ENCODE measurements around the gene TXNRD2.

The TXNRD2 gene

DNA sequence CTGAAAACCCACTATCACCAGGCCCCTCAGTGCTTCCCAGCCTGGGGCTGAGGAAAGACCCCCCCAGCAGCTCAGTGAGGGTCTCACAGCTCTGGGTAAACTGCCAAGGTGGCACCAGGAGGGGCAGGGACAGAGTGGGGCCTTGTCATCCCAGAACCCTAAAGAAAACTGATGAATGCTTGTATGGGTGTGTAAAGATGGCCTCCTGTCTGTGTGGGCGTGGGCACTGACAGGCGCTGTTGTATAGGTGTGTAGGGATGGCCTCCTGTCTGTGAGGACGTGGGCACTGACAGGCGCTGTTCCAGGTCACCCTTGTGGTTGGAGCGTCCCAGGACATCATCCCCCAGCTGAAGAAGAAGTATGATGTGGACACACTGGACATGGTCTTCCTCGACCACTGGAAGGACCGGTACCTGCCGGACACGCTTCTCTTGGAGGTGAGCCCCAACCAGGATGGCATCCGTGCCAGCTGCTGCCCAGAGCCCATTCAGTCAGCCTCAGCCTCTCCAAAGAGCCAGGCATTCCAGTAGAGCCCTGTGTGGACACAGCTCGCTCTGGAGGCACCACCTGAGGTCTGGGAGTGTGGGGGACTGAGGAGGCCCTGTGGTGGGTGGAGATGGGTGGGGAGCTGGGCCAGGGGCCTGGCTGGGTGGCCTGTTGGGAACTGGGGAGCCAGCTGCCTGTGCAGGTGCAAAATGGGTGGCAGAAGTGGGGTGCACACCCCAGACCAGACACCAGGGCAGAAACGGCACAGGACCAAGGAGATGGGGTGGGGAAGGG lies 22.4 kb upstream of the TXNRD2 start:
- H3K27ac ChIP-seq (ENCODE audit: low read depth, low read length) = no peak overlapping the region
- no peak overlapping the region for H3K9ac ChIP-seq (ENCODE audit: low read length)
- no peak overlapping the region for H3K4me3 ChIP-seq (ENCODE audit: low read depth, low read length)
- no peaks in the 10 kb centered on the region for H3K9me3 ChIP-seq (ENCODE audit: control insufficient read depth, insufficient read depth, low read depth, low read length)
- H3K4me1 ChIP-seq (ENCODE audit: control insufficient read depth, insufficient read depth, low read length) = peaks cover 21% of the 10 kb centered on the region
- H3K27me3 ChIP-seq (ENCODE audit: control insufficient read depth, insufficient read depth, low read length) = peaks cover 4% of the 10 kb centered on the region; the same call in 1 of the 2 replicates
- peaks cover 5% of the 10 kb centered on the region; the same call in 1 of the 2 replicates for H3K36me3 ChIP-seq (ENCODE audit: control insufficient read depth, insufficient read depth, low read length)

DNA sequence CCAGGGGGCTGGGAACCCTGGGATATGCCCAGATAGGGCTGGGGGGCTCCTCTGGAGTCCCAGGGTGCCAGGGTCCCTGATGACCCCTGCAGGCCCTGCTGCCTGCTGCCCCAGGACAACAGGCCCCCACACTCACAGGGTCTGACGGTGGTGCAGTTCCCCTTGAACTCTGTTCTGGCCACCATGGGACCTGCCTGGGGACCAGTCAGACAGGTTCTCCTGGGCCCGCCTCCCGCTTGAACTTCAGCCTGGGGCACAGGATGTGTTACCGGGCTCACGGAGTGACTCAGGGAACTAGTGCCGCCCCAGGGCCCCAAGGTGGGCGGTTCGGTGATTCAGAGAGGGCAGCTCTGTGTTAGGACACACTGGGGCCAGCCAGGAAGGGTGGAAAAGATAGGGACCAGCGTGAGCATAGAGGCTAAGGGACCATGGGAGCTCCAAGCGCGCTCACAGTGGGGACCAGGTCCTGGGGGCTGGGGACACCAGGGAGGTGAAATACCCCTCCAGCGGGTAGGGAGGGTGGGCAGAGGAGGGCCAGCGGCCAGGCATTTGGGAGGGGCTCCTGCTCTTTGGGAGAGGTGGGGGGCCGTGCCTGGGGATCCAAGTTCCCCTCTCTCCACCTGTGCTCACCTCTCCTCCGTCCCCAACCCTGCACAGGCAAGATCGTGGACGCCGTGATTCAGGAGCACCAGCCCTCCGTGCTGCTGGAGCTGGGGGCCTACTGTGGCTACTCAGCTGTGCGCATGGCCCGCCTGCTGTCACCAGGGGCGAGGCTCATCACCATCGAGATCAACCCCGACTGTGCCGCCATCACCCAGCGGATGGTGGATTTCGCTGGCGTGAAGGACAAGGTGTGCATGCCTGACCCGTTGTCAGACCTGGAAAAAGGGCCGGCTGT lies 21.5 kb upstream of the TXNRD2 start:
- Histone ChIP-seq H3K27me3 (ENCODE audit: control insufficient read depth, insufficient read depth, low read length) (peaks cover 4% of the 10 kb centered on the region; the same call in 1 of the 2 replicates), H3K4me1 (ENCODE audit: control insufficient read depth, insufficient read depth, low read length) (peaks cover 25% of the 10 kb centered on the region), H3K27ac (ENCODE audit: low read depth, low read length) (no peak overlapping the region; the same call in 1 of the 2 replicates), H3K36me3 (ENCODE audit: control insufficient read depth, insufficient read depth, low read length) (0 out of 2 replicates have a peak, but pooled peaks cover 1% of the 10 kb centered on the region), H3K9me3 (ENCODE audit: control insufficient read depth, insufficient read depth, low read depth, low read length) (no peaks in the 10 kb centered on the region), H3K4me3 (ENCODE audit: low read depth, low read length) (peak overlapping the region; percentile 42), H3K9ac (ENCODE audit: low read length) (peak overlapping the region; percentile 30)

DNA sequence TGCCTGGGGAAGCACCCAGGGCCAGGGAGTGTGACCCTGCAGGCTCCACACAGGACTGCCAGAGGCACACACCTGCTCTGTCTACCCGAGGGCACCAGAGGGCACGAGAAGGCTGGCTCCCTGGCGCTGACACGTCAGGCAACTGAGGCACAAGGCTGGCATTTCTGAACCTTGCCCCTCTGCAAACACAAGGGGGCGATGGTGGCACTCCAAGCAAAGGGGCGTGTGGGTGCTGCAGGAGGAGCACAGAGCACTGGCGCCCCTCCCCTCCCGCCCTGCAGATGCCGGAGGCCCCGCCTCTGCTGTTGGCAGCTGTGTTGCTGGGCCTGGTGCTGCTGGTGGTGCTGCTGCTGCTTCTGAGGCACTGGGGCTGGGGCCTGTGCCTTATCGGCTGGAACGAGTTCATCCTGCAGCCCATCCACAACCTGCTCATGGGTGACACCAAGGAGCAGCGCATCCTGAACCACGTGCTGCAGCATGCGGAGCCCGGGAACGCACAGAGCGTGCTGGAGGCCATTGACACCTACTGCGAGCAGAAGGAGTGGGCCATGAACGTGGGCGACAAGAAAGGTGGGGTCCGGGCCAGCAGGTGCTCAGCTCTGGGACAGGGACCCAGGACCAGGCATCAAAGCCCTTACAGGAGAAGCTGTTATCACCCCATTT lies 20.8 kb upstream of the TXNRD2 start:
- Histone ChIP-seq H3K4me1 (ENCODE audit: control insufficient read depth, insufficient read depth, low read length) (peaks cover 25% of the 10 kb centered on the region), H3K36me3 (ENCODE audit: control insufficient read depth, insufficient read depth, low read length) (no peaks in the 10 kb centered on the region), H3K9me3 (ENCODE audit: control insufficient read depth, insufficient read depth, low read depth, low read length) (no peaks in the 10 kb centered on the region), H3K27me3 (ENCODE audit: control insufficient read depth, insufficient read depth, low read length) (peaks cover 4% of the 10 kb centered on the region; the same call in 1 of the 2 replicates), H3K9ac (ENCODE audit: low read length) (peak overlapping the region; percentile 30), H3K4me3 (ENCODE audit: low read depth, low read length) (peak overlapping the region; percentile 42), H3K27ac (ENCODE audit: low read depth, low read length) (no peak overlapping the region; the same call in 1 of the 2 replicates)

DNA sequence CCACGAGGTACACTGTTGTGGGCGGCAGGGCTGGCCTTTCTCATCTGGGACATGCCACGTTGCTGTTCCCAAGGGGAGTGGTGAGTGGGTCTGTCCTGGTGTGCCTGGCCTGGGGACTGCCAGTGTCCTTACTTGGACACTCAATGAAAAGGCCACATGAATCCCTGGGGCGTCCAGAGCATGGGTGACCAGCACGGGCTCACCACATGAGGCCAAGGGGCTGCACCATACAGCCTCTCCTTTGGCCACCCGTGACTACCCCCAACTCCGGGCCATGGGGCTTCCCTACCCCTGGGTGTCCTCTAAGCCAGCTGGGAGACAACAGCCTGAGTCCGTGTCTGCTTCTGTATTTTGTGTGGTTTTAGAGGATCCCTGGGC lies 20.2 kb upstream of the TXNRD2 start:
- Histone ChIP-seq H3K4me1 (ENCODE audit: control insufficient read depth, insufficient read depth, low read length) (peaks cover 25% of the 10 kb centered on the region), H3K27ac (ENCODE audit: low read depth, low read length) (no peak overlapping the region), H3K27me3 (ENCODE audit: control insufficient read depth, insufficient read depth, low read length) (peaks cover 4% of the 10 kb centered on the region; the same call in 1 of the 2 replicates), H3K9ac (ENCODE audit: low read length) (no peak overlapping the region), H3K9me3 (ENCODE audit: control insufficient read depth, insufficient read depth, low read depth, low read length) (no peaks in the 10 kb centered on the region), H3K4me3 (ENCODE audit: low read depth, low read length) (no peak overlapping the region), H3K36me3 (ENCODE audit: control insufficient read depth, insufficient read depth, low read length) (no peaks in the 10 kb centered on the region)

DNA sequence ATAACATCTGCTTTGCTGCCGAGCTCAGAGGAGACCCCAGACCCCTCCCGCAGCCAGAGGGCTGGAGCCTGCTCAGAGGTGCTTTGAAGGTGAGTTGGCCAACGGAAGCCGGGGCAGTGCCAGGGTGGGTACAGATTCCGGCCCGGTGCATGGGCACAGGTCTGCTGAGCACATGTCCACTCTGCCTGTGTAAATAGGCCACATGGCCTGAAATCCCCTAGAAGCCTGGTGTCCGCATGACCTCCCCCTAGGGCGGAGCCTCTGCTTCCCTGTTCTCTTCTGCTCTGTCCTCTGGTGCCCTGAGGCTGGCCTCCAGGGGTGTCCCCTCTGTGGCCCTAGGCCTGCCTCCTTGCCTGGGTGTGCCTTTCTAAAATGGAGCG lies 19.6 kb upstream of the TXNRD2 start:
- H3K4me1 ChIP-seq (ENCODE audit: control insufficient read depth, insufficient read depth, low read length) = peaks cover 25% of the 10 kb centered on the region
- H3K4me3 ChIP-seq (ENCODE audit: low read depth, low read length) = no peak overlapping the region
- H3K9ac ChIP-seq (ENCODE audit: low read length) = no peak overlapping the region
- H3K9me3 ChIP-seq (ENCODE audit: control insufficient read depth, insufficient read depth, low read depth, low read length) = no peaks in the 10 kb centered on the region
- H3K36me3 ChIP-seq (ENCODE audit: control insufficient read depth, insufficient read depth, low read length) = no peaks in the 10 kb centered on the region
- H3K27ac ChIP-seq (ENCODE audit: low read depth, low read length) = no peak overlapping the region
- H3K27me3 ChIP-seq (ENCODE audit: control insufficient read depth, insufficient read depth, low read length) = peaks cover 4% of the 10 kb centered on the region; the same call in 1 of the 2 replicates

DNA sequence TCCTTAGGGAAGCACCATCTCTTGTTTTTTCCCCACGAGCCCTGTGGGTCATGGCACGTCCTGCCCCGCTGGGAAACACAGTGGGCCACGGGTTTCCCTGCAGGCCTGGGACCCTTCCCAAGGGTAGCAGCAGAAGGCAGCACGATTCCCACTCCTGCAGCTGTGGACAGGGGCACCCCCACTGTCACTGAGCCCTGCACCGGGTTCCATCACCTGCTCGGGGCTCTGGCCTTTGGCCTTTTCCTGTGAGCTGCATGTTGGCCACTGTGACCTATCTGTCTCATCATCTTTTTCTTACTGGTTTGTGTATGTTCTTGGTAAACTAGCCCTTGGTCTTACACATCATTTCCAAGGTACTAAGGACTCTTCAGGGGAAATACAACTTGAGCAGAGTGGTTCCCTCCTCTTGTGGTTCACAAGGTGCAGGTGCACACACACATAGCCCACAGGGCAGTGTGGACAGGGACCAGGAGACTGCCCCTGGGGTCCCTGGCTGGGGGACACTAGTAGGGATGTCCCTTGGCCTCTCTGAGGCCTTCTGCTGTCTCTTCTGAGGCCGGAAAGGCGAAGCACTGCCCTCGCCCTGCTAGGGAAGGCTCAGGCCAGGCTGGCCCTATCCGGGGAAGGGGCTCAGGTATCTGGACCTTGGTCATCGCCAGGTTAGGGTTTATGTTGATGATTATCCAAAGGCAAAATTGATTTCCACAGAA lies 19.0 kb upstream of the TXNRD2 start:
- Histone ChIP-seq H3K9ac (ENCODE audit: low read length) (no peak overlapping the region), H3K4me1 (ENCODE audit: control insufficient read depth, insufficient read depth, low read length) (peaks cover 25% of the 10 kb centered on the region), H3K27me3 (ENCODE audit: control insufficient read depth, insufficient read depth, low read length) (peaks cover 4% of the 10 kb centered on the region; the same call in 1 of the 2 replicates), H3K27ac (ENCODE audit: low read depth, low read length) (no peak overlapping the region), H3K9me3 (ENCODE audit: control insufficient read depth, insufficient read depth, low read depth, low read length) (no peaks in the 10 kb centered on the region), H3K4me3 (ENCODE audit: low read depth, low read length) (no peak overlapping the region), H3K36me3 (ENCODE audit: control insufficient read depth, insufficient read depth, low read length) (no peaks in the 10 kb centered on the region)

DNA sequence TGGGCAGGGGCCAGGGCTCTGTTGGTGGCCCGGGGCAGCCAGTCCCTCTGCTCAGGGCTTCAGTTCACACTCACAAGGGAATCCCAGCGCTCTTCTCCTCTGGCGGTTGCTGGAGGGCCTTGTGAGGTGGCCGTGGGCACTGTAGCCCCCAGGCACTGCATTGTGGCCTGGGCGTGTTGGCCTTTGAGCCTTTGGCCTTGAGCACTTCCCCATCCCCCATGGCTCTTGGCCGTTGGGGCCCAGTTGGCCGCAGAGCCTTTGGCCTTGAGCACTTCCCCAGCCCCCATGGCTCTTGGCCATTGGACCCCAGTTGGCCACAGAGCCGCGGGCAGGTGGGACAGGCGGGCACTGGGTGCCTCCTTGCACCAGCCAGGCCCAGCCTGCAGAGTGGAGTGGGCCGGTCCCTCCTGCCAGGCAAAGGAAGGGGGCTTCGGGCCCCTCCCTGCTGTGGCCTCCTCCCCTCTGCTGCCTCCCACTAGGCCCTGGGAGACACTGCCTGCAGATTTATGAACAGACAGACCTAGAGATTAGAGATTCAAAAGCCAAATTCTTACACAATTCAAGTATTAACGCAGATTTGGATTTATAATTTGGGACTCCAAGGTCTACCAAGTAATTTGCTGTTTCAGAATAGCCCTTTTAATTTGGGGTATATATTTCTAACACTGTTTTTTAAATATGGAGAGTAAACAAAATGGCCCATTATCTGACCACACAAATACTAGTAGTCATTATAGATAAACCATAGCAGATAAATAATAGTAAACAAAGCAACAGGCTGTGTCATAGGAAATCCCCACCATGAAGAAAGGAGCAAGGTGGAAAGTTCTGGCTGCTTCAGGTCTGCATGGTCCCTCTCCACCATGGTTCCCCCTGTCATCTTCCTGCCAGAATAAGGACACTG lies 18.2 kb upstream of the TXNRD2 start:
- no peaks in the 10 kb centered on the region for H3K36me3 ChIP-seq (ENCODE audit: control insufficient read depth, insufficient read depth, low read length)
- H3K27ac ChIP-seq (ENCODE audit: low read depth, low read length) = peak overlapping the region; percentile 50; the same call in 1 of the 2 replicates
- H3K4me3 ChIP-seq (ENCODE audit: low read depth, low read length) = peak overlapping the region; percentile 46
- no peak overlapping the region for H3K9ac ChIP-seq (ENCODE audit: low read length)
- peaks cover 4% of the 10 kb centered on the region; the same call in 1 of the 2 replicates for H3K27me3 ChIP-seq (ENCODE audit: control insufficient read depth, insufficient read depth, low read length)
- H3K4me1 ChIP-seq (ENCODE audit: control insufficient read depth, insufficient read depth, low read length) = peaks cover 25% of the 10 kb centered on the region
- H3K9me3 ChIP-seq (ENCODE audit: control insufficient read depth, insufficient read depth, low read depth, low read length) = no peaks in the 10 kb centered on the region

DNA sequence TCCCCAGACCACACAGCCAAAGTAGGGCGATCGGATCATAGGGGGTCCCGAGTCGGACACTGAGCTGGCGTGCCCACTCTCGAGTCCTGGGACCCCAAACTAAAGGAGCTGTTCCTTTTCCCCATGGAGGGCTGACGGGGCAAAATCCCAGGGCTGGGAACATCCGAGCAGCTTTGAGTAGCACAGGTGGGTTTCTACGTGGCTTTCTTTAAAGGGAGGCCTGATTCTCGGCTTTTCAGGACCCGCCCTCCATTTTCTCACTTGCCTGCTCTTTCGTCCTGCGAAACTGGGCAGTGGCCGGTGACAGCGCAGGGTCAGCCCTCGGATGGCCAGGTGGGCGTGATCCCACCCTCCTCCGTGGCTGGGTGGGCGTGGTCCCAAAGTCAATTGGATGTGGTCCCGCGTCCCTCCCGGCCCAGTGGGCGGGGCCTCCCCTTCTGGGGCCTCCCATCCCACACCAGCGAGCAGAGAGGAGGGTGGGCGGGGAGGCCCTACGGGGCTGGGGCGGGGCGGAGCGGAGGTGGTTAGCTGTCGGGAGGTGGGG lies 17.5 kb upstream of the TXNRD2 start:
- H3K4me3 ChIP-seq (ENCODE audit: low read depth, low read length) = peak overlapping the region; percentile 48
- peaks cover 4% of the 10 kb centered on the region; the same call in 1 of the 2 replicates for H3K27me3 ChIP-seq (ENCODE audit: control insufficient read depth, insufficient read depth, low read length)
- no peaks in the 10 kb centered on the region for H3K36me3 ChIP-seq (ENCODE audit: control insufficient read depth, insufficient read depth, low read length)
- H3K9me3 ChIP-seq (ENCODE audit: control insufficient read depth, insufficient read depth, low read depth, low read length) = no peaks in the 10 kb centered on the region
- H3K27ac ChIP-seq (ENCODE audit: low read depth, low read length) = no peak overlapping the region
- peaks cover 25% of the 10 kb centered on the region for H3K4me1 ChIP-seq (ENCODE audit: control insufficient read depth, insufficient read depth, low read length)
- no peak overlapping the region for H3K9ac ChIP-seq (ENCODE audit: low read length)

DNA sequence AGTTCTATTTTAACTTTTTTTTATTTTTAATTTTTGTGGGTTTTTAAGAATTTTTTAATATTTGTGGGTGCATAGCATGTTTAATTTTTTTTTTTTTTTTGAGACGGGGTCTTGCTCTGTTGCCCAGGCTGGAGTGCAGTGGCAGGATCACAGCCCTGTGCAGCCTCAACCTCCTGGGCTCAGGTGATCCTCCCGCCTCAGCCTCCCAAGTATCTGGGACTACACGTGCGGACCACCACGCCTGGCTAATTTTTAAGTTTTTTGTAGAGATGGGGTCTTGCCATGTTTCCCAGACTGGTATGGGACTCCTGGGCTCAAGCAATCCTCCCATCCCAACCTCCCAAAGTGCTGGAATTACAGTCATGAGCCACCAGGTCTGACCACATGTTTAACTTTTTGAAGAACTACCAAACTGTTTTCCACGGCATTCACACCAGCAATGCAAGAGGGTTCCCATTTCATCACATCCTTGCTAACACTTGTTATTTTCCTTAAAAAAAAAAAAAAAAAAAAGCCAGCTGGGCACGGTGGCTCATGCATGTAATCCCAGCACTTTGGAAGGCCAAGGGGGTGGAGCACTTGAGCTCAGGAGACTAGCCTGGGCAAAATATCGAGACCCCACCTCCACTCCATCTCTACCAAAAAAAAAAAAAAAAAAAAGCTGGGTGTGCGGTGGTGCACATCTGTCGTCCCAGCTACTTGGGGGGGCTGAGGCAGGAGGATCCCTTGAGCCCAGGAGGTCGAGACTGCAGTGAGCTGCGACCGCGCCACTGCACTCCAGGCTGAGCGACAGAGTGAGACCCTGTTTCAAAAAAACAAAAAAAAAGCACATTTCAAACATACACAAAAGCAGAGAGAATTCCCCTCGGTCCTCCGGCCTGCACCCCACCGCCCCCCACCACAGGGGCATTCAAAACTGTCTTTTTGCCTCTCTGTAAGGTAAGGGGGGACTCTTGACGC lies 16.7 kb upstream of the TXNRD2 start:
- H3K36me3 ChIP-seq (ENCODE audit: control insufficient read depth, insufficient read depth, low read length) = no peaks in the 10 kb centered on the region
- H3K27ac ChIP-seq (ENCODE audit: low read depth, low read length) = no peak overlapping the region
- peaks cover 21% of the 10 kb centered on the region for H3K4me1 ChIP-seq (ENCODE audit: control insufficient read depth, insufficient read depth, low read length)
- no peak overlapping the region for H3K9ac ChIP-seq (ENCODE audit: low read length)
- no peaks in the 10 kb centered on the region for H3K27me3 ChIP-seq (ENCODE audit: control insufficient read depth, insufficient read depth, low read length)
- no peaks in the 10 kb centered on the region for H3K9me3 ChIP-seq (ENCODE audit: control insufficient read depth, insufficient read depth, low read depth, low read length)
- peak overlapping the region; percentile 48 for H3K4me3 ChIP-seq (ENCODE audit: low read depth, low read length)
